GM12878 (cell line): Measurements from ENCODE around the gene ROBO1. TPM values are rescaled to one million over a fixed set of nuclear protein-coding genes. Genes with fewer than 3 reads are reported as not detected.

Source experiments
- ATAC-seq: fragments of 200-7000 bp; cut with Tn5 transposase; 3 replicates; pipeline ENCODE4 v1.9.1; 2020; ENCODE audit warnings: mild to moderate bottlenecking, moderate library complexity
- BruUV-seq: library from RNA; stranded (reverse); fragments of 400-500 nt; replicated peaks from 2 replicates; lab custom pipeline; 2021; lab: Mats Ljungman, UMichigan
- CTCF ChIA-PET: fragments of 300-600 bp; sonication (Branson Sonifier 250); formaldehyde crosslinking; extraction: SDS; loops from one replicate; lab custom pipeline; 2021; ENCODE audit warnings: inconsistent platforms; lab: Yijun Ruan, JAX
- POLR2A ChIA-PET: fragments of 350-600 bp; formaldehyde crosslinking; extraction: SDS; loops from one replicate; lab custom pipeline; 2021; ENCODE audit warnings: inconsistent platforms; lab: Charles Lee
- RAD21 ChIA-PET: fragments of 300-600 bp; sonication (Branson Sonifier 250); formaldehyde crosslinking; loops from one replicate; lab custom pipeline; 2023; ENCODE audit warnings: antibody characterized with exemption; ENCODE audit not compliant: unreplicated experiment; lab: Charles Lee
- SMC1A ChIA-PET: fragments of 300-600 bp; sonication (Branson Sonifier 250); formaldehyde crosslinking; loops from one replicate; lab custom pipeline; 2023; ENCODE audit not compliant: unreplicated experiment, uncharacterized antibody; lab: Charles Lee
- DNase-seq: peaks from one replicate; pipeline ENCODE4 v3.0.0-alpha.2; 2011; ENCODE audit warnings: low read depth, low spot score
- FAIRE-seq: peaks from 3 replicates; lab custom pipeline; 2011; peaks lifted over from hg19 to GRCh38; lab: Jason Lieb, UNC
- H2AFZ ChIP-seq: 2 replicates; pipeline ENCODE4 v1.6.0; 2011; ENCODE audit warnings: low read depth, low read length, control low read depth; ENCODE audit not compliant: control insufficient read depth
- H3K27ac ChIP-seq: 2 replicates; pipeline ENCODE4 v1.5.1; 2011; ENCODE audit warnings: control low read depth; ENCODE audit not compliant: control insufficient read depth, insufficient read depth
- H3K27me3 ChIP-seq, 2 experiments: replicated peaks in 1 of 2; 2 replicates each; pipeline versions ENCODE4 v1.6.0 to v1.6.1; 2011; ENCODE audit warnings: low read length in 1 of 2; ENCODE audit not compliant: control insufficient read depth in 2 of 2, insufficient read depth in 2 of 2
- H3K36me3 ChIP-seq, 2 experiments: 2 replicates each; pipeline ENCODE4 v1.5.1; 2011; ENCODE audit warnings: low read length in 1 of 2; ENCODE audit not compliant: control insufficient read depth in 2 of 2, insufficient read depth in 2 of 2
- H3K4me1 ChIP-seq: 2 replicates; pipeline ENCODE4 v1.6.1; 2011; ENCODE audit warnings: mild to moderate bottlenecking, low read length, moderate library complexity, mixed read lengths; ENCODE audit not compliant: control insufficient read depth, insufficient read depth
- H3K4me2 ChIP-seq: 2 replicates; pipeline ENCODE4 v1.6.0; 2011; ENCODE audit warnings: control low read depth; ENCODE audit not compliant: control insufficient read depth, insufficient read depth
- H3K4me3 ChIP-seq: fragments of 200-600 bp; sonication (generic); 2 replicates; pipeline ENCODE4 v1.5.1; 2016
- H3K79me2 ChIP-seq: 2 replicates; pipeline ENCODE4 v1.6.0; 2011; ENCODE audit warnings: low read length; ENCODE audit not compliant: control insufficient read depth, insufficient read depth
- H3K9ac ChIP-seq: 2 replicates; pipeline ENCODE4 v1.8.0; 2011; ENCODE audit warnings: low read length, control low read depth, mixed read lengths; ENCODE audit not compliant: control insufficient read depth, insufficient read depth
- H3K9me3 ChIP-seq: replicated peaks from 3 replicates; pipeline ENCODE4 v1.5.1; 2011; ENCODE audit warnings: mild to moderate bottlenecking, low read length; ENCODE audit not compliant: control insufficient read depth, insufficient read depth
- H4K20me1 ChIP-seq: 2 replicates; pipeline ENCODE4 v1.6.0; 2011; ENCODE audit not compliant: control insufficient read depth, insufficient read depth
- CHD2 ChIP-seq: IDR thresholded peaks from 2 replicates; pipeline ENCODE4 v1.6.1; 2011; ENCODE audit warnings: low read depth, low read length, improper control_type of control experiment, borderline replicate concordance
- JUNB ChIP-seq: IDR thresholded peaks from 2 replicates; pipeline ENCODE4 v1.6.1; 2016; ENCODE audit warnings: antibody characterized with exemption, mild to moderate bottlenecking
- JUND ChIP-seq: IDR thresholded peaks from 2 replicates; pipeline ENCODE4 v1.6.1; 2012; ENCODE audit warnings: low read depth, mild to moderate bottlenecking, low read length, improper control_type of control experiment, moderate library complexity
- MEF2A ChIP-seq: IDR thresholded peaks from 2 replicates; pipeline ENCODE4 v1.6.1; 2011; ENCODE audit warnings: low read depth, mild to moderate bottlenecking, low read length, moderate library complexity; ENCODE audit not compliant: insufficient read depth
- MYB ChIP-seq: fragments of 150-350 bp; IDR thresholded peaks from 2 replicates; pipeline ENCODE4 v1.6.1; 2014; ENCODE audit warnings: mild to moderate bottlenecking, low read depth, low read length, borderline replicate concordance
- MYC ChIP-seq: IDR thresholded peaks from 2 replicates; pipeline ENCODE4 v1.6.1; 2011; ENCODE audit warnings: mild to moderate bottlenecking, low read length, moderate library complexity, inconsistent platforms; ENCODE audit not compliant: insufficient read depth, insufficient replicate concordance, insufficient read length, severe bottlenecking
- NR2F1 ChIP-seq: fragments of 450-650 bp; conservative IDR thresholded peaks from 2 replicates; pipeline ENCODE4 v1.6.1; 2017; ENCODE audit warnings: mild to moderate bottlenecking
- TBL1XR1 ChIP-seq: IDR thresholded peaks from 2 replicates; pipeline ENCODE4 v1.6.1; 2012; ENCODE audit warnings: low read depth, low read length, improper control_type of control experiment
- in situ Hi-C: fragments of 300-500 bp; cut with MboI; formaldehyde crosslinking; loops from 9 replicates; pipeline ENCODE4 v1.14.3; 2018; ENCODE audit warnings: mixed read lengths
- intact Hi-C: fragments of 100-400 bp; cut with micrococcal nuclease; formaldehyde crosslinking; loops from one replicate; pipeline ENCODE4 v1.14.2; 2022; ENCODE audit not compliant: unreplicated experiment
- polyA plus RNA-seq, 11 experiments: library from polyadenylated mRNA; depleted of rRNA in 4 of 11; unstranded in 6 of 11; stranded (reverse) in 5 of 11; fragments of >200 nt; fragmentation: Nextera tagmentation in 4 of 11; fragmentation: Illumina TruSeq in 1 of 11; extraction: Ambion mirVana in 4 of 11; extraction: Trizol in 1 of 11; gene quantifications; 1 replicate in 1 of 11; 2 replicates in 10 of 11; pipeline versions ENCODE4 v1.2.1 to v1.2.3, GENCODE V29; 2011 to 2016; ENCODE audit warnings: inconsistent platforms in 2 of 11, missing spikeins in 2 of 11, low read depth in 1 of 11
- total RNA-seq, 4 experiments: library from RNA; depleted of rRNA in 3 of 4; stranded (reverse); fragments of >200 nt in 3 of 4; fragmentation: Illumina TruSeq in 1 of 4; extraction: Trizol in 1 of 4; gene quantifications; 2 replicates each; pipeline versions ENCODE4 v1.2.1 to v1.2.3, GENCODE V29; 2013 to 2021

Gene ROBO1
- total and polyA plus RNA-seq, 10 of the 15 experiments (the other 5 are each of a cell fraction or from before 2014, with no cell fraction given) = 0.29 to 46.5 (median 1.2) TPM

DNA sequence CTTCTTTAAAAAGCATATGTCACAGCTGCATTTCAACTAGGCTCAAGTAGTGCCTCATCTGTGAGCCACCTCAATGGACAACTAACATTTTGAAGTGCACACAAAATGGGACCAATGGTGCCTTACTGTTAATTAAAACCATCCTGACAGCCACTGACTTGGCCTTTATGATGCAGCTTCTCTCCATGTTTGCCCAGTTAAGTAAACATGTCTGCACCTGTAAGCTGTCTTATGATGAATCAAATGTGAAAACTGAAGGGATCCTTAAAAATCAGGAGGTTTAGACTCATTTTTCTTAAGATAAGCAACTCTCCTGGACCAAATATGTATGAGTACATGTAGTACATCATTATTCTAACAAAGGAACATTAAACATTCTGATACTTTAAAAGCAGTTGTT, 861.6 kb downstream of the ROBO1 start:
- Histone ChIP-seq H3K9me3 (no peaks in the 10 kb centered on the region; the same call in 1 of the 3 replicates), H3K36me3 (no peaks in the 10 kb centered on the region), H3K79me2 (no peaks in the 10 kb centered on the region), H3K27me3 (no peaks in the 10 kb centered on the region), H2AFZ (no peak overlapping the region), H3K4me3 (no peak overlapping the region), H3K9ac (no peak overlapping the region), H3K27ac (no peak overlapping the region), H4K20me1 (no peaks in the 10 kb centered on the region), H3K4me2 (no peak overlapping the region), H3K4me1 (no peaks in the 10 kb centered on the region)
- ATAC-seq (no peak), DNase-seq (no peak), FAIRE-seq (no peak)
- ChIA-PET SMC1A (interaction anchor here (0.9 to 1.3 kb wide), 3 partner anchors 13 to 35 kb away, joined by 3 to 5 read pairs (median 3); no protein-coding TSS in a partner anchor), CTCF (no interaction called here), RAD21 (interaction anchor here (0.9 kb wide), 1 partner anchor 15 kb away, joined by 3 read pairs; no protein-coding TSS in a partner anchor), POLR2A (interaction anchor here (1.1 kb wide), 1 partner anchor 10 kb away, joined by 3 read pairs; no protein-coding TSS in a partner anchor)
- TF ChIP-seq NR2F1 = no peak
- no peak for TF ChIP-seq CHD2
- TF ChIP-seq TBL1XR1 = no peak
- TF ChIP-seq MEF2A = no peak
- no peak for TF ChIP-seq JUNB
- TF ChIP-seq MYB = no peak
- no peak for TF ChIP-seq MYC
- no peak for TF ChIP-seq JUND
- in situ Hi-C loops (no loop called here), intact Hi-C loops (no loop called here)
- no TSS peak for BruUV-seq
